ENCODE data around the gene CCT4.

DNA sequence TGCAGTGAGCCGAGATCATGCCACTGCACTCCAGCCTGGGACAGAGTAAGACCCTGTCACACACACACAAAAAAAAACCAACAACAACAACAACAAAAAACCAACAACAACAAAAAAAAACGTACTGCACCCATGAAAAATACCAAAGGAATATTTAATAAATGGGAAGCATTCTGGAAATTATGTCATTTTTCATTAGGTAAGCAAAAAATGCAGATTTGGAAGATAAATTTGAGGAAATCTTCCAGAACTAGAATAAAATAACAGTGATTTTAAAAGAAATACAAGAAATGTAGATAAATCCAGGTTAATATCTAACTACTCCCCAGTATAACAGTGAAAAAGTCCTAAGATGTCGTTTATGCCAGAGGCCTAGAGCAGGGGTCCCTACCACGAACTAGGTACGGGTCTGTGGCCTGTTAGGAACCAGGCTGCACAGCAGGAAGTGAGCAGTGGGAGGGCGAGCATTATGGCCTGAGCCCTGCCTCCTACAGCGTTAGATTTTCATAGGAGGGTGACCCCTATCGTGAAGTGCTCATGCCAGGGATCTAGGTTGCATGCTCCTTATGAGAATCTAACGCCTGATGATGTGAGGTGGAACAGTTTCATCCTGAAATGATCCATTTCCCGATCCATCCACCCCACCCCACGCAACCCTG lies 56.1 kb downstream of the CCT4 start:
- TF ChIP-seq POLR2AphosphoS5 (IDR thresholded peaks at IDR 0.05; ENCODE audit: low read depth, low read length): no peak
- TF ChIP-seq, protein P1, sequence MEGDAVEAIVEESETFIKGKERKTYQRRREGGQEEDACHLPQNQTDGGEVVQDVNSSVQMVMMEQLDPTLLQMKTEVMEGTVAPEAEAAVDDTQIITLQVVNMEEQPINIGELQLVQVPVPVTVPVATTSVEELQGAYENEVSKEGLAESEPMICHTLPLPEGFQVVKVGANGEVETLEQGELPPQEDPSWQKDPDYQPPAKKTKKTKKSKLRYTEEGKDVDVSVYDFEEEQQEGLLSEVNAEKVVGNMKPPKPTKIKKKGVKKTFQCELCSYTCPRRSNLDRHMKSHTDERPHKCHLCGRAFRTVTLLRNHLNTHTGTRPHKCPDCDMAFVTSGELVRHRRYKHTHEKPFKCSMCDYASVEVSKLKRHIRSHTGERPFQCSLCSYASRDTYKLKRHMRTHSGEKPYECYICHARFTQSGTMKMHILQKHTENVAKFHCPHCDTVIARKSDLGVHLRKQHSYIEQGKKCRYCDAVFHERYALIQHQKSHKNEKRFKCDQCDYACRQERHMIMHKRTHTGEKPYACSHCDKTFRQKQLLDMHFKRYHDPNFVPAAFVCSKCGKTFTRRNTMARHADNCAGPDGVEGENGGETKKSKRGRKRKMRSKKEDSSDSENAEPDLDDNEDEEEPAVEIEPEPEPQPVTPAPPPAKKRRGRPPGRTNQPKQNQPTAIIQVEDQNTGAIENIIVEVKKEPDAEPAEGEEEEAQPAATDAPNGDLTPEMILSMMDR (IDR thresholded peaks at IDR 0.05): no peak
- TF ChIP-seq, protein P2, sequence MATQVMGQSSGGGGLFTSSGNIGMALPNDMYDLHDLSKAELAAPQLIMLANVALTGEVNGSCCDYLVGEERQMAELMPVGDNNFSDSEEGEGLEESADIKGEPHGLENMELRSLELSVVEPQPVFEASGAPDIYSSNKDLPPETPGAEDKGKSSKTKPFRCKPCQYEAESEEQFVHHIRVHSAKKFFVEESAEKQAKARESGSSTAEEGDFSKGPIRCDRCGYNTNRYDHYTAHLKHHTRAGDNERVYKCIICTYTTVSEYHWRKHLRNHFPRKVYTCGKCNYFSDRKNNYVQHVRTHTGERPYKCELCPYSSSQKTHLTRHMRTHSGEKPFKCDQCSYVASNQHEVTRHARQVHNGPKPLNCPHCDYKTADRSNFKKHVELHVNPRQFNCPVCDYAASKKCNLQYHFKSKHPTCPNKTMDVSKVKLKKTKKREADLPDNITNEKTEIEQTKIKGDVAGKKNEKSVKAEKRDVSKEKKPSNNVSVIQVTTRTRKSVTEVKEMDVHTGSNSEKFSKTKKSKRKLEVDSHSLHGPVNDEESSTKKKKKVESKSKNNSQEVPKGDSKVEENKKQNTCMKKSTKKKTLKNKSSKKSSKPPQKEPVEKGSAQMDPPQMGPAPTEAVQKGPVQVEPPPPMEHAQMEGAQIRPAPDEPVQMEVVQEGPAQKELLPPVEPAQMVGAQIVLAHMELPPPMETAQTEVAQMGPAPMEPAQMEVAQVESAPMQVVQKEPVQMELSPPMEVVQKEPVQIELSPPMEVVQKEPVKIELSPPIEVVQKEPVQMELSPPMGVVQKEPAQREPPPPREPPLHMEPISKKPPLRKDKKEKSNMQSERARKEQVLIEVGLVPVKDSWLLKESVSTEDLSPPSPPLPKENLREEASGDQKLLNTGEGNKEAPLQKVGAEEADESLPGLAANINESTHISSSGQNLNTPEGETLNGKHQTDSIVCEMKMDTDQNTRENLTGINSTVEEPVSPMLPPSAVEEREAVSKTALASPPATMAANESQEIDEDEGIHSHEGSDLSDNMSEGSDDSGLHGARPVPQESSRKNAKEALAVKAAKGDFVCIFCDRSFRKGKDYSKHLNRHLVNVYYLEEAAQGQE (IDR thresholded peaks at IDR 0.05; ENCODE audit: insufficient read depth in 1 of 2, low read depth in 2 of 2, low read length in 1 of 2): no peak
- TF ChIP-seq SIN3A (IDR thresholded peaks at IDR 0.05; ENCODE audit: borderline replicate concordance, insufficient read depth, low read depth, low read length): no peak
- TF ChIP-seq TCF7L2 (IDR thresholded peaks at IDR 0.05; ENCODE audit: low read depth, low read length): no peak

Data from Panc1 (cell line).